ENCODE results near the gene RPL7L1.

The RPL7L1 gene

GRCh38 chr6:42907336-42907735 lies 27.9 kb downstream of the RPL7L1 start:
- no peak overlapping the region for H3K27ac ChIP-seq
- no peaks in the 10 kb centered on the region for H3K9me3 ChIP-seq (ENCODE audit: severe bottlenecking)
- no peaks in the 10 kb centered on the region for H3K27me3 ChIP-seq (ENCODE audit: insufficient read depth, low read depth, severe bottlenecking)
- H3K36me3 ChIP-seq: no peaks in the 10 kb centered on the region
- H3K4me3 ChIP-seq (ENCODE audit: low read depth, low read length): no peak overlapping the region
- DNase-seq: peak; percentile 47
- TF ChIP-seq CTCF (IDR thresholded peaks at IDR 0.05; ENCODE audit: low read depth, low read length): no peak

DNA sequence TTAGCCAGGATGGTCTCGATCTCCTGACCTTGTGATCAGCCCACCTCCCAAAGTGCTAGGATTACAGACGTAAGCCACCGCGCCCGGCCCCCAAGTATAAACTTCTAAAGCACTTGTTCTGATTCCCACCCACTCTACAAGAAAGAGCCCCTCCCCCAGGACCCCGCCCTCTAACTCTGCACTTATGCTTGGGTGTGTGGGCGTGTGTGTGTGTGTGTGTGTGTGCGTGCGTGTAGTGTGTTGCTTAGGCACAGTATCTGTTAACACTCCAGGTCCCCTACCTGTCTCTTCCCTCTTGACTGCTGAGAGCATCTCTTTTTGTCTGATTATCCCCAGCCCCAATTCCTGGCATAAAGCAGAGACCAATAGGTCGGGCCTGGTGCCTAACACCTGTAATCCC lies 30.4 kb downstream of the RPL7L1 start:
- TF ChIP-seq CTCF (IDR thresholded peaks at IDR 0.05; ENCODE audit: low read depth, low read length): no peak
- no peak for DNase-seq
- Histone ChIP-seq H3K27me3 (ENCODE audit: insufficient read depth, low read depth, severe bottlenecking) (no peaks in the 10 kb centered on the region), H3K36me3 (no peaks in the 10 kb centered on the region), H3K4me3 (ENCODE audit: low read depth, low read length) (no peak overlapping the region), H3K9me3 (ENCODE audit: severe bottlenecking) (no peaks in the 10 kb centered on the region), H3K27ac (no peak overlapping the region)

DNA sequence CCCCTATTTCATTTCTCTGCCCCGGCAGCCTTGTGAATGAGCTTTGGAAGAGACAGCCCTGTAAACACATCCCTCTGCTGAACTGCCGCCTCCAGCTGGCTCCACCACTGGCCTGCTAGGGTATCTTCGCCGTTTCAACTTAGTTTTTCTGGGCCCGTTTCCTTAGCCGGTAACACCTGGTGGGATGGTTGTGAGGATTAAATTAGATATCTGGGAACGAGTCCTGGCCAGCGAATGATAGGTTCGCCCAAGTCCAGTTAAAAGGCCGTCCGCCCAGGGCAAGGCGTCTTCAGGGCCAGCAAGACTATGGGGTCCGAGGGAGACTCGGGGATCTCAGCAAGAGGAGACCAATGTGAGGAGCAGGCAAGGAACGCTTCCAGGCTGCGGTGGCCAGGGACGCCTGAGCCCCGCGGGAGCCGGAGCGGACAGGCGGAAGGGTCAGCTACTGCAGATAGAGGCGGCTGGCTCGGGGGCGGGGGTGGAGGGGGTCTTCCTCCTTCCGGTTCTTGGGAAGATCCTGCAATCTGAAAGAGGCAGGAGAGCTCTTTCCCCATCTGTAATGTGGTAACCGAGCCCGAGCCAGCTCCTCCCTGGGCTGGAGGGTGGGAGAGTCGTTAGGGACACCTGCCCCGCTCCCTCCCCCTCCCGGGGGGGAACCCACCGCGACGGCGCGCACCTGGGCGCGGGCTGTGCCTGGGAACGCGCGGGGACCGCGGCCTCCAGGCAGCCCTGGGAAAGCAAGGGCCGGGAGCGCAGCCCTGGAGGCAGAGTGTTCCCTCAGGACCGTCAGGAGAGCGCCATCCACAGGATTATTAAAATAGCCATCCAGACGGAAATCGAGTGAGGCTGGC lies 32.0 kb downstream of the RPL7L1 start:
- H3K9me3 ChIP-seq (ENCODE audit: severe bottlenecking): no peaks in the 10 kb centered on the region
- H3K27me3 ChIP-seq (ENCODE audit: insufficient read depth, low read depth, severe bottlenecking): no peaks in the 10 kb centered on the region
- no peak for TF ChIP-seq CTCF (IDR thresholded peaks at IDR 0.05; ENCODE audit: low read depth, low read length)
- no peak overlapping the region for H3K4me3 ChIP-seq (ENCODE audit: low read depth, low read length)
- H3K36me3 ChIP-seq: no peaks in the 10 kb centered on the region
- no peak for DNase-seq
- no peak overlapping the region for H3K27ac ChIP-seq

- no peak overlapping the region for H3K27ac ChIP-seq
- TF ChIP-seq CTCF (IDR thresholded peaks at IDR 0.05; ENCODE audit: low read depth, low read length): no peak
Measured at GRCh38 chr6:42914546-42914945, 35.1 kb downstream of the RPL7L1 start.

DNA sequence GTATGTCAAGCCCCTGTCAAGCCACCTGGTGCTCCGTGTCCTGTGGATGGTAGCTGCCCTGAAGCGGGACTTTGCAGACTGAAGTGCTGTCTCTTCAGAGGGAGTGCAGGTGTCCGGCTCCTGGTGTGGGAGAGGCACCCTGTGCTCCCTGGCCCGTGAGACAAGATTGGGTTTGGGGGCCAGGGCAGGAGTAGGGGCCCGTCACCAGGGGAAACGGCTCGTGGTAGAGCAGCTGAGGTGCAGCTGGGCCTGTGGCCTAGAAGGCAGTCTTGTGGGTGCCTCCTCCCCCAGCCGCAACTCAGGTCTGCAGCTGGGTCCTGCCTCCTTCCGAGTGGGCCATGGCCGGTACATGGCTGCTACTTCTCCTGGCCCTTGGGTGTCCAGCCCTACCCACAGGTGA lies 36.3 kb downstream of the RPL7L1 start, which contains the start of gene PTCRA:
Gene PTCRA (plus strand): TSS at position 322 of the 400 bp plus-strand sequence. CDS start 17 bp downstream, at position 339.
- Histone ChIP-seq H3K4me3 (ENCODE audit: low read depth, low read length) (no peak within 1 kb of the TSS), H3K9me3 (ENCODE audit: severe bottlenecking) (no peaks in the 10 kb centered on the region), H3K36me3 (no peaks in the 10 kb centered on the region), H3K27me3 (ENCODE audit: insufficient read depth, low read depth, severe bottlenecking) (no peaks in the 10 kb centered on the region), H3K27ac (no peak within 1 kb of the TSS)
- no peak for TF ChIP-seq CTCF (IDR thresholded peaks at IDR 0.05; ENCODE audit: low read depth, low read length)
- no peak for DNase-seq

More at GRCh38 chr6:42914546-42914945, 35.1 kb downstream of the RPL7L1 start:
- Histone ChIP-seq H3K4me3 (ENCODE audit: low read depth, low read length) (no peak overlapping the region), H3K9me3 (ENCODE audit: severe bottlenecking) (no peaks in the 10 kb centered on the region), H3K36me3 (no peaks in the 10 kb centered on the region), H3K27me3 (ENCODE audit: insufficient read depth, low read depth, severe bottlenecking) (no peaks in the 10 kb centered on the region)
- no peak for DNase-seq

Measured in WERI-Rb-1 (cell line).